Upper lobe of left lung (tissue), 6 donors: ENCODE results near the gene GJB4. TPM values are rescaled to one million over a fixed set of nuclear protein-coding genes. Genes with fewer than 3 reads are reported as not detected.

Experiments
- ATAC-seq, 2 donors: fragments of 200-7000 bp; cut with Tn5 transposase; one replicate each; pipeline ENCODE4 v1.9.1; 2022; ENCODE audit warnings: mild to moderate bottlenecking in 2 of 2, moderate library complexity in 2 of 2; ENCODE audit not compliant: low FRiP score in 2 of 2
- DNase-seq, 2 donors: peaks; one replicate each; pipeline ENCODE4 v3.0.0-alpha.2; 2019 to 2020
- H3K27ac ChIP-seq, 4 donors: fragments of 200-600 bp; sonication (generic); one replicate each; pipeline ENCODE4 v1.5.1; 2016 to 2019
- H3K27me3 ChIP-seq, 4 donors: fragments of 200-600 bp; sonication (generic); one replicate each; pipeline ENCODE4 v1.5.1; 2017 to 2019
- H3K36me3 ChIP-seq, 4 donors: fragments of 200-600 bp; sonication (generic); one replicate each; pipeline ENCODE4 v1.5.1; 2016 to 2019
- H3K4me1 ChIP-seq, 4 donors: fragments of 200-600 bp; sonication (generic); one replicate each; pipeline ENCODE4 v1.5.1; 2018 to 2019
- H3K4me3 ChIP-seq, 4 donors: fragments of 200-600 bp; sonication (generic); one replicate each; pipeline ENCODE4 v1.5.1; 2017 to 2019; ENCODE audit warnings: mild to moderate bottlenecking in 2 of 4, moderate library complexity in 1 of 4
- H3K9me3 ChIP-seq, 4 donors: fragments of 200-600 bp; sonication (generic); one replicate each; pipeline ENCODE4 v1.5.1; 2018 to 2019
- EP300 ChIP-seq, 4 donors: sonication (generic); formaldehyde crosslinking; IDR thresholded peaks; one replicate each; pipeline ENCODE4 v1.5.1; 2017; ENCODE audit warnings: antibody characterized with exemption in 4 of 4, control low read depth in 2 of 4
- POLR2A ChIP-seq, 4 donors: fragments of 450-650 bp; IDR thresholded peaks; one replicate each; pipeline ENCODE4 v1.5.1; 2016 to 2017; ENCODE audit warnings: antibody characterized with exemption in 4 of 4, mild to moderate bottlenecking in 2 of 4
- POLR2AphosphoS5 ChIP-seq, 2 donors: sonication (generic); formaldehyde crosslinking; IDR thresholded peaks; one replicate each; pipeline ENCODE4 v1.5.1; 2017; ENCODE audit warnings: antibody characterized with exemption in 2 of 2
- WGBS, 2 donors: methylation state at CpG; one replicate each; pipeline ENCODE4 v1.1.5; 2017 to 2018; 5-methylcytosine and 5-hydroxymethylcytosine counted together
- total RNA-seq, 6 donors: library from RNA; depleted of rRNA in 4 of 6; stranded (reverse); fragments of >200 nt in 4 of 6; gene quantifications; one replicate each; pipeline versions ENCODE4 v1.1.0 to v1.2.1, GENCODE V29; 2016 to 2021
- TF ChIP-seq, protein P1 (sequence below), 6 experiments: fragments of 450-650 bp in 4 of 6; fragments of 200-600 bp in 2 of 6; sonication (generic) in 2 of 6; IDR thresholded peaks; one replicate each; pipeline ENCODE4 v1.5.1; 2016 to 2019; ENCODE audit warnings: antibody characterized with exemption in 6 of 6
- donor health status: DM: no; HTN: no; CAD: no; lungs with moderate emphysema.
- donor health status: DM: no; HTN: yes; CAD: no; lungs with severe emphysema.

The GJB4 gene
- total RNA-seq, 6 donors from 2014 or later: not detected

DNA sequence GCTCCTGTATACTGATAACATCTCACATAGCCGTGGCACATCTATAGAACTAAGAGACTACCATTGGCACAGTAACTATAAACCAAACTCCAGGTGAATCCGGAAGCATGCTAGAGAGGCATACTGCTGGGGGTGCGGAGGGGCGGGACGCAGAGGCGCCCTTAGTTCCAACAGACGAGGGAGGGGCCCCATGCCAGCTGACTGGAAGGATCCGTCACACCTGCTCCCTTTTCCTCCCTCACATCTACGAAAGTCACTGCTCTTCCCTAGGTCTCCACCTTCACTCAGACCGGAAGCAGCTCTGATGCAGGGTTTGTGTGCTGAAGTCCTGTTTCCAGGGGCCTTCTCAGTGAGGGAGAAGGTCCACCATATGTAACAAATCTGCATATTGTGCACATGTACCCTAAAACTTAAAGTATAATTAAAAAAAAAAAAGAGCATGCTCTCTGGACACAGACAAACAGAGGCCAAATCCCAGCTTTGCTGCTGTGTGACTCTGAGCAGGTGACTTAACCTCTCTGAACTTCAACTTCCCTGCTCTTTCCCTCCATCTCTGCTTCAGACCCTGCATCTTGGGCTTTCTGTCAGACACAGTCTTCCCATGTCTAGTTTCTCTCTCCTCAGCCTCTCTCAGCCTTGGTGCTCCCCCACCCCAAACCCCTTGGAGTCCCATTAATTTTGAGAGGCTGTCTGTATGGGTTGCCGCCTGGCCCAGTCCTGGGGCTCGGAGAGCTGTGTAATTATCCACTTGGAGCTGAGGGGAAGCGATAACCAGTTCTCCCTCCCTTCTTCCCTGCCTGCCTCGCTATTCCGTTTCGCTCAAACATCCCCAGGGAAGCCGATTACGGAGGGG is 12.5 kb upstream of the GJB4 start:
- 69 to 74% methylated on average over 18 of the region's 18 CpGs for WGBS, 2 donors
- no peaks in the 10 kb centered on the region for H3K27me3 ChIP-seq
- no peak for TF ChIP-seq POLR2AphosphoS5 (IDR thresholded peaks at IDR 0.05)
- TF ChIP-seq, protein P1, sequence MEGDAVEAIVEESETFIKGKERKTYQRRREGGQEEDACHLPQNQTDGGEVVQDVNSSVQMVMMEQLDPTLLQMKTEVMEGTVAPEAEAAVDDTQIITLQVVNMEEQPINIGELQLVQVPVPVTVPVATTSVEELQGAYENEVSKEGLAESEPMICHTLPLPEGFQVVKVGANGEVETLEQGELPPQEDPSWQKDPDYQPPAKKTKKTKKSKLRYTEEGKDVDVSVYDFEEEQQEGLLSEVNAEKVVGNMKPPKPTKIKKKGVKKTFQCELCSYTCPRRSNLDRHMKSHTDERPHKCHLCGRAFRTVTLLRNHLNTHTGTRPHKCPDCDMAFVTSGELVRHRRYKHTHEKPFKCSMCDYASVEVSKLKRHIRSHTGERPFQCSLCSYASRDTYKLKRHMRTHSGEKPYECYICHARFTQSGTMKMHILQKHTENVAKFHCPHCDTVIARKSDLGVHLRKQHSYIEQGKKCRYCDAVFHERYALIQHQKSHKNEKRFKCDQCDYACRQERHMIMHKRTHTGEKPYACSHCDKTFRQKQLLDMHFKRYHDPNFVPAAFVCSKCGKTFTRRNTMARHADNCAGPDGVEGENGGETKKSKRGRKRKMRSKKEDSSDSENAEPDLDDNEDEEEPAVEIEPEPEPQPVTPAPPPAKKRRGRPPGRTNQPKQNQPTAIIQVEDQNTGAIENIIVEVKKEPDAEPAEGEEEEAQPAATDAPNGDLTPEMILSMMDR (IDR thresholded peaks at IDR 0.05): no peak
- no peak overlapping the region for H3K4me3 ChIP-seq
- no peaks in the 10 kb centered on the region for H3K4me1 ChIP-seq
- DNase-seq (no peak), ATAC-seq (no peak)
- H3K27ac ChIP-seq: no peak overlapping the region
- no peaks in the 10 kb centered on the region for H3K36me3 ChIP-seq
- no peaks in the 10 kb centered on the region for H3K9me3 ChIP-seq

- H3K27me3 ChIP-seq: no peaks in the 10 kb centered on the region
- TF ChIP-seq EP300 (IDR thresholded peaks at IDR 0.05) (no peak), POLR2A (IDR thresholded peaks at IDR 0.05) (no peak), POLR2AphosphoS5 (IDR thresholded peaks at IDR 0.05) (no peak)
- TF ChIP-seq, protein P1 (IDR thresholded peaks at IDR 0.05): no peak
- H3K4me1 ChIP-seq: no peaks in the 10 kb centered on the region
- 78% methylated on average over 4 to 6 of the region's 6 CpGs for WGBS, 2 donors
- ATAC-seq (no peak), DNase-seq (no peak)
- H3K9me3 ChIP-seq: no peaks in the 10 kb centered on the region
- no peak overlapping the region for H3K27ac ChIP-seq
- H3K36me3 ChIP-seq: no peaks in the 10 kb centered on the region
- H3K4me3 ChIP-seq: no peak overlapping the region
Observed at GRCh38 chr1:34747638-34747941, 11.9 kb upstream of the GJB4 start.

GRCh38 chr1:34749992-34750391 is 9.5 kb upstream of the GJB4 start:
- H3K36me3 ChIP-seq: no peaks in the 10 kb centered on the region
- TF ChIP-seq EP300 (IDR thresholded peaks at IDR 0.05): no peak
- no peak for TF ChIP-seq POLR2AphosphoS5 (IDR thresholded peaks at IDR 0.05)
- TF ChIP-seq, protein P1 (IDR thresholded peaks at IDR 0.05): no peak
- no peak for TF ChIP-seq POLR2A (IDR thresholded peaks at IDR 0.05)
- H3K9me3 ChIP-seq: no peaks in the 10 kb centered on the region
- no peaks in the 10 kb centered on the region for H3K4me1 ChIP-seq
- DNase-seq (no peak), ATAC-seq (no peak)
- 37 to 49% methylated on average over 8 of the region's 8 CpGs for WGBS, 2 donors
- no peak overlapping the region for H3K4me3 ChIP-seq
- H3K27me3 ChIP-seq: no peaks in the 10 kb centered on the region
- no peak overlapping the region for H3K27ac ChIP-seq

DNA sequence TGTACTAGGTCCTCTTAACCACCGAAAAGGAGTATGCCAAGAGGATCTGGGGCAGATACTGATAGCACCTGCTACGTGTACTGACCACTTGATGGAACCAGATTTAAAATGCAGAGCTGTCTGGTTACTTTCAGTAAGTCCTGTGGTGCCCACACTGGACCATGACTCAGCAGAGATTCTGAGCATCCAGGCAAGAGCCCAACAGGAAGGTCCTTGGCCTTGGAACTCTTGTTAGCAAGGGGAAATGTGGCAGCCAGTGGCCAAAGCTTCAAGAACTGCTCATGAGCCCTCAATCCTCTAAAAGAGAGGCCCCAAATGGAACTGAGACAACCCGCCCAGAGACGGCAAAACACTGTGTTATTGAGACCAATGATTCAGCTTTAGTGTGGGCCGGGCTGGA is 8.9 kb upstream of the GJB4 start:
- H3K9me3 ChIP-seq: no peaks in the 10 kb centered on the region
- no peaks in the 10 kb centered on the region for H3K36me3 ChIP-seq
- ATAC-seq (no peak), DNase-seq (no peak)
- H3K4me3 ChIP-seq: no peak overlapping the region
- TF ChIP-seq EP300 (IDR thresholded peaks at IDR 0.05): no peak
- TF ChIP-seq POLR2A (IDR thresholded peaks at IDR 0.05): no peak
- no peak for TF ChIP-seq POLR2AphosphoS5 (IDR thresholded peaks at IDR 0.05)
- TF ChIP-seq, protein P1 (IDR thresholded peaks at IDR 0.05): no peak
- no peaks in the 10 kb centered on the region for H3K27me3 ChIP-seq
- H3K27ac ChIP-seq: no peak overlapping the region
- 90 to 100% methylated on average over 3 to 5 of the region's 5 CpGs for WGBS, 2 donors
- no peaks in the 10 kb centered on the region for H3K4me1 ChIP-seq

GRCh38 chr1:34753163-34753562 is 6.4 kb upstream of the GJB4 start:
- Histone ChIP-seq H3K27me3 (no peaks in the 10 kb centered on the region), H3K36me3 (no peaks in the 10 kb centered on the region), H3K27ac (no peak overlapping the region), H3K4me3 (no peak overlapping the region), H3K9me3 (no peaks in the 10 kb centered on the region), H3K4me1 (no peaks in the 10 kb centered on the region)
- no peak for DNase-seq
- no peak for ATAC-seq
- TF ChIP-seq POLR2AphosphoS5 (IDR thresholded peaks at IDR 0.05) (no peak), EP300 (IDR thresholded peaks at IDR 0.05) (no peak), POLR2A (IDR thresholded peaks at IDR 0.05) (no peak)
- TF ChIP-seq, protein P1 (IDR thresholded peaks at IDR 0.05): no peak
- 72 to 77% methylated on average over 3 of the region's 3 CpGs for WGBS, 2 donors
